GM20000 (cell line): ENCODE data around the gene LHFPL2.
"Not testable (repeated sequence)": the region's sequence is repeated elsewhere in the genome, so short reads cannot be mapped to it uniquely, and the experiment has no call there.

ENCODE experiments used
- DNase-seq: peaks from one replicate; pipeline ENCODE4 v3.0.0; 2012; ENCODE audit warnings: low spot score
- CTCF ChIP-seq: IDR thresholded peaks from 2 replicates; pipeline ENCODE4 v1.5.1; 2012; ENCODE audit warnings: mild to moderate bottlenecking, control low read depth; ENCODE audit errors: extremely low read depth, missing control alignments

Gene LHFPL2

DNA sequence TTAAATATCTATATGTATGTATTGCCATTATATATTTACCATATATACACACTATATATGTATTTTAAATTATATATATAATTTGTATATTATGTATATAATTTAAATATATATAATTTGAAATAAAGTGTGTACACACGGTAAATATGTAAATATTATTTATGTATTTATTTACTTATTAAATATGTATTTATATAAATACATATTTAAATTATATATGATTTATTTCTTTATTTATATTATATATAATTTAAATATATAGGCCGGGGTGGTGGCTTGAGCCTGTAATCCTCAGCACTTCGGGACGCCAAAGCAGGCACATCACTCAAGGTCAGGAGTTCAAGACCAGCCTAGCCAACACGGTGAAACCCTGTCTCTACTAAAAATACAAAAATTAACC is 31.3 kb upstream of the LHFPL2 start:
- TF ChIP-seq CTCF, result no peak
- DNase-seq, result no peak

GRCh38 chr5:78677777-78678668 is 29.5 kb upstream of the LHFPL2 start:
- DNase-seq, result peak; percentile 18

GRCh38 chr5:78675956-78676730 is 27.6 kb upstream of the LHFPL2 start:
- no peak for DNase-seq
- no peak for TF ChIP-seq CTCF

More at GRCh38 chr5:78677777-78678668, 29.5 kb upstream of the LHFPL2 start:
- no peak for TF ChIP-seq CTCF

DNA sequence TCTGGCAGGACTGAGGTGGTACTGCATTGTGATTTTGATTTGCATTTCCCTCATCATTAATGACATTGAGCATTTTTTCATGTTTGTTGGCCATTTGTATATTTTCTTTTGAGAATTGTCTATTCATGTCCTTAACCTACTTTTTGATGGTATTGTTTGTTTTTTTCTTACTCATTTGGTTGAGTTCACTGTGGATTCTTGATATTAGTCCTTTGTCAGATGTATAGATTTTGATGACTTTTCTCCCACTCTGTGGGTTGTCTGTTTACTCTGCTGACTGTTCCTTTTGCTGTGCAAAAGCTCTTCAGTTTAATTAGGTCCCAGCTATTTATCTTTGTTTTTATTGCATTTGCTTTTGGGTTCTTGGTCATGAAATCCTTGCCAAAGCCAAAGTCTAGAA is 25.3 kb upstream of the LHFPL2 start:
- not testable (repeated sequence) for DNase-seq

DNA sequence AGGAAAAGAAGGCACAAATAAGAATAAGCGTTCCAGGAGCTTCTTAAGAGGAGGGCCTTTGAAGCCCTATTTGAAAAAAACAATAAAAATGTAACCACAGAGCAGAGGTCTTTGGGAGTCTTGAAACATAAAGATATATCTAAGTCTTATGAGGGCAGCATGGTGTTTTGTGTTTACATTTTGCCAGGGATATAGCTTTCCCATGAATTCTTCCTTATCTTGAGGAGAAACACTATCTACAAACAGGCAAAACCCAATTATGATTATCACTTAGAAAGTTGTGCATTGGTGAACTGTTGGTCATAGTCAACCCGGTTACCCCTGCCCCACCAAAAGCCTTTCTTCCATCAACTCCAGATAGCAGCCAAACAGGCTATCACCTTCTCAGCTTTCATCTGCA is 23.6 kb upstream of the LHFPL2 start:
- DNase-seq, result no peak
- TF ChIP-seq CTCF, result no peak

- no peak for TF ChIP-seq CTCF
- DNase-seq, result no peak
Observed at GRCh38 chr5:78671609-78672008, 23.0 kb upstream of the LHFPL2 start.

- no peak for TF ChIP-seq CTCF
- no peak for DNase-seq
Observed at GRCh38 chr5:78670701-78671269, 22.2 kb upstream of the LHFPL2 start.
